ENCODE measurements around the gene MTMR4.

MTMR4 gene

GRCh38 chr17:58528443-58528842, 14.0 kb upstream of the MTMR4 start:
- H3K27ac ChIP-seq (ENCODE audit: low read depth, low read length, poor library complexity, severe bottlenecking), result no peak overlapping the region
- no peaks in the 10 kb centered on the region for H3K36me3 ChIP-seq (ENCODE audit: insufficient read depth, low read length)
- no peak for TF ChIP-seq CTCF (IDR thresholded peaks at IDR 0.05; ENCODE audit: low read length)
- TF ChIP-seq EZH2 (IDR thresholded peaks at IDR 0.05; ENCODE audit: borderline replicate concordance, low read length), result no peak
- H4K20me1 ChIP-seq (ENCODE audit: insufficient read depth, low read length), result no peaks in the 10 kb centered on the region
- H3K4me1 ChIP-seq (ENCODE audit: insufficient read depth, low read length, severe bottlenecking), result no peaks in the 10 kb centered on the region
- no peak overlapping the region for H3K9ac ChIP-seq (ENCODE audit: low read length)
- 0 out of 2 replicates have a peak, but pooled peaks cover 8% of the 10 kb centered on the region for H3K27me3 ChIP-seq (ENCODE audit: insufficient read depth, low read length)
- H3K9me2 ChIP-seq (ENCODE audit: low read depth, low read length), result no peaks in the 10 kb centered on the region
- H3F3A ChIP-seq (ENCODE audit: insufficient read depth, low read length), result no peaks in the 10 kb centered on the region
- no peak overlapping the region for H3K4me2 ChIP-seq (ENCODE audit: low read length)
- H3K79me2 ChIP-seq (ENCODE audit: insufficient read depth, low read length), result no peaks in the 10 kb centered on the region
- no peak overlapping the region for H2AFZ ChIP-seq (ENCODE audit: low read length)
- H3K4me3 ChIP-seq (ENCODE audit: low read depth, low read length, poor library complexity, severe bottlenecking), result no peak overlapping the region
- no peaks in the 10 kb centered on the region for H3K9me3 ChIP-seq (ENCODE audit: low read length)

DNA sequence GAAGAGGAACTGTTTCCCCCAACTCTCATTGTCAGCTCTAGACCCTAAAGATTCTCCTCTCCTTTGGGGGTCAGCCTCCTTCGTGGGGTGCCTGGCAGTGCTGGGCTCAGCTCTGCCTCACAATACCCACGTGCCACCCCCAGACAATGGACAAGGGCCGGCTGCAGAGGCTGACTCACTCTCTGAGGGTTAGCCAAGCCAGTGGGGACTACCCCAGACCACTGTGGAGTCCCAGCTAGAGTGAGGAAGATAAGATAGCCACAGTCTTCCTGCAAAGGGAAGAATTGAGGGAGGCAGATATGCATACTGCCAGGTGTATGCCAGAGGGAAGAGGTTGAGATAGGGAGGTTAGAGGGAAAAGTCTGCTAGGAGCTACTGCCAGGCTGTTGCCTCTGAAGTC, 13.5 kb upstream of the MTMR4 start:
- no peak for TF ChIP-seq CTCF (IDR thresholded peaks at IDR 0.05; ENCODE audit: low read length)
- Histone ChIP-seq H3K27ac (ENCODE audit: low read depth, low read length, poor library complexity, severe bottlenecking) (no peak overlapping the region), H3F3A (ENCODE audit: insufficient read depth, low read length) (no peaks in the 10 kb centered on the region), H3K27me3 (ENCODE audit: insufficient read depth, low read length) (0 out of 2 replicates have a peak, but pooled peaks cover 8% of the 10 kb centered on the region), H3K9me2 (ENCODE audit: low read depth, low read length) (no peaks in the 10 kb centered on the region), H2AFZ (ENCODE audit: low read length) (no peak overlapping the region), H3K4me3 (ENCODE audit: low read depth, low read length, poor library complexity, severe bottlenecking) (no peak overlapping the region), H3K79me2 (ENCODE audit: insufficient read depth, low read length) (no peaks in the 10 kb centered on the region), H4K20me1 (ENCODE audit: insufficient read depth, low read length) (no peaks in the 10 kb centered on the region), H3K4me2 (ENCODE audit: low read length) (no peak overlapping the region), H3K36me3 (ENCODE audit: insufficient read depth, low read length) (no peaks in the 10 kb centered on the region), H3K9ac (ENCODE audit: low read length) (no peak overlapping the region), H3K4me1 (ENCODE audit: insufficient read depth, low read length, severe bottlenecking) (no peaks in the 10 kb centered on the region), H3K9me3 (ENCODE audit: low read length) (no peaks in the 10 kb centered on the region)

GRCh38 chr17:58527306-58527705, 12.9 kb upstream of the MTMR4 start:
- Histone ChIP-seq H2AFZ (ENCODE audit: low read length) (no peak overlapping the region), H3K4me2 (ENCODE audit: low read length) (no peak overlapping the region)

More at GRCh38 chr17:58527306-58527705, 12.9 kb upstream of the MTMR4 start:
- Histone ChIP-seq H3K36me3 (ENCODE audit: insufficient read depth, low read length) (no peaks in the 10 kb centered on the region), H3K4me3 (ENCODE audit: low read depth, low read length, poor library complexity, severe bottlenecking) (no peak overlapping the region), H4K20me1 (ENCODE audit: insufficient read depth, low read length) (no peaks in the 10 kb centered on the region), H3K27me3 (ENCODE audit: insufficient read depth, low read length) (0 out of 2 replicates have a peak, but pooled peaks cover 8% of the 10 kb centered on the region), H3K4me1 (ENCODE audit: insufficient read depth, low read length, severe bottlenecking) (no peaks in the 10 kb centered on the region), H3K9me2 (ENCODE audit: low read depth, low read length) (no peaks in the 10 kb centered on the region), H3K9ac (ENCODE audit: low read length) (no peak overlapping the region), H3K79me2 (ENCODE audit: insufficient read depth, low read length) (no peaks in the 10 kb centered on the region), H3K27ac (ENCODE audit: low read depth, low read length, poor library complexity, severe bottlenecking) (no peak overlapping the region), H3F3A (ENCODE audit: insufficient read depth, low read length) (no peaks in the 10 kb centered on the region), H3K9me3 (ENCODE audit: low read length) (no peaks in the 10 kb centered on the region)
- TF ChIP-seq EZH2 (IDR thresholded peaks at IDR 0.05; ENCODE audit: borderline replicate concordance, low read length), result no peak
- peak; percentile 18; the same call in 1 of the 2 replicates for TF ChIP-seq CTCF (IDR thresholded peaks at IDR 0.05; ENCODE audit: low read length)

All from OCI-LY1 (cell line).